GM23248 (cell line): ENCODE data around the gene TTYH3. TPM values are rescaled to one million over a fixed set of nuclear protein-coding genes. Genes with fewer than 3 reads are reported as not detected.

Experiments used
- DNase-seq: peaks from one replicate; pipeline ENCODE4 v3.0.0-alpha.2; 2015
- H2AFZ ChIP-seq: fragments of 200-600 bp; sonication (generic); 2 replicates; pipeline ENCODE4 v1.6.1; 2016; ENCODE audit warnings: antibody characterized with exemption
- H3F3A ChIP-seq: fragments of 200-600 bp; sonication (generic); 2 replicates; pipeline ENCODE4 v1.6.1; 2016; ENCODE audit warnings: mild to moderate bottlenecking, antibody characterized with exemption, mixed run types; ENCODE audit not compliant: insufficient read depth
- H3K27ac ChIP-seq: fragments of 200-600 bp; sonication (generic); 2 replicates; pipeline ENCODE4 v1.5.1; 2016; ENCODE audit warnings: mild to moderate bottlenecking
- H3K27me3 ChIP-seq: fragments of 200-600 bp; sonication (generic); replicated peaks from 2 replicates; pipeline ENCODE4 v1.6.1; 2016; ENCODE audit warnings: mild to moderate bottlenecking; ENCODE audit not compliant: insufficient read depth
- H3K36me3 ChIP-seq: fragments of 200-600 bp; sonication (generic); 2 replicates; pipeline ENCODE4 v1.6.1; 2016; ENCODE audit warnings: low read depth, mild to moderate bottlenecking
- H3K4me1 ChIP-seq: fragments of 200-600 bp; sonication (generic); 2 replicates; pipeline ENCODE4 v1.6.1; 2016; ENCODE audit warnings: mild to moderate bottlenecking; ENCODE audit not compliant: insufficient read depth
- H3K4me2 ChIP-seq: fragments of 200-600 bp; sonication (generic); one replicate; pipeline ENCODE4 v1.6.1; 2016; ENCODE audit warnings: mild to moderate bottlenecking; ENCODE audit not compliant: unreplicated experiment
- H3K4me3 ChIP-seq: fragments of 200-600 bp; sonication (generic); 2 replicates; pipeline ENCODE4 v1.5.1; 2016; ENCODE audit warnings: mild to moderate bottlenecking
- H3K79me2 ChIP-seq: fragments of 200-600 bp; sonication (generic); 2 replicates; pipeline ENCODE4 v1.6.1; 2016; ENCODE audit warnings: mild to moderate bottlenecking; ENCODE audit not compliant: insufficient read depth
- H3K9ac ChIP-seq: fragments of 200-600 bp; sonication (generic); 2 replicates; pipeline ENCODE4 v1.6.1; 2016; ENCODE audit warnings: mild to moderate bottlenecking
- H3K9me2 ChIP-seq: fragments of 200-600 bp; sonication (generic); 2 replicates; pipeline ENCODE4 v1.6.1; 2016; ENCODE audit warnings: mixed run types, mild to moderate bottlenecking, moderate library complexity; ENCODE audit not compliant: insufficient read depth
- H3K9me3 ChIP-seq: fragments of 200-600 bp; sonication (generic); one replicate; pipeline ENCODE4 v1.6.1; 2017; ENCODE audit warnings: low read depth
- H4K20me1 ChIP-seq: fragments of 200-600 bp; sonication (generic); 2 replicates; pipeline ENCODE4 v1.6.0; 2016; ENCODE audit not compliant: insufficient read depth
- EZH2 ChIP-seq: fragments of 200-600 bp; sonication (generic); IDR thresholded peaks from 2 replicates; pipeline ENCODE4 v1.6.1; 2018; ENCODE audit warnings: antibody characterized with exemption, mild to moderate bottlenecking; ENCODE audit not compliant: insufficient read depth, poor library complexity, severe bottlenecking
- EZH2phosphoT487 ChIP-seq: fragments of 200-600 bp; sonication (generic); IDR thresholded peaks from 2 replicates; pipeline ENCODE4 v1.6.1; 2018; ENCODE audit warnings: antibody characterized with exemption, moderate library complexity, mild to moderate bottlenecking, low read depth; ENCODE audit not compliant: insufficient read depth
- WGBS, 2 experiments: methylation state at CpG; one replicate each; pipeline ENCODE4 v1.1.6; 2015 to 2017; ENCODE audit warnings: low lambda C conversion rate in 2 of 2, low coverage in 1 of 2; ENCODE audit errors: missing lambda C conversion rate in 2 of 2; 5-methylcytosine and 5-hydroxymethylcytosine counted together
- in situ Hi-C: fragments of 300-500 bp; cut with MboI; formaldehyde crosslinking; loops from 2 replicates; pipeline ENCODE4 v1.15.0; 2020
- polyA plus RNA-seq: library from polyadenylated mRNA; unstranded; fragments of >200 nt; fragmentation: Nextera tagmentation; extraction: Ambion mirVana; gene quantifications from 2 replicates; pipeline ENCODE4 v1.2.1, GENCODE V29; 2016
- total RNA-seq: library from RNA; depleted of rRNA; stranded (reverse); fragments of >200 nt; shearing (Covaris generic); gene quantifications from 2 replicates; pipeline ENCODE4 v1.2.3, GENCODE V29; 2014

The TTYH3 gene
- total and polyA plus RNA-seq, 2 experiments from 2014 or later: 25.3 to 46.0 TPM

DNA sequence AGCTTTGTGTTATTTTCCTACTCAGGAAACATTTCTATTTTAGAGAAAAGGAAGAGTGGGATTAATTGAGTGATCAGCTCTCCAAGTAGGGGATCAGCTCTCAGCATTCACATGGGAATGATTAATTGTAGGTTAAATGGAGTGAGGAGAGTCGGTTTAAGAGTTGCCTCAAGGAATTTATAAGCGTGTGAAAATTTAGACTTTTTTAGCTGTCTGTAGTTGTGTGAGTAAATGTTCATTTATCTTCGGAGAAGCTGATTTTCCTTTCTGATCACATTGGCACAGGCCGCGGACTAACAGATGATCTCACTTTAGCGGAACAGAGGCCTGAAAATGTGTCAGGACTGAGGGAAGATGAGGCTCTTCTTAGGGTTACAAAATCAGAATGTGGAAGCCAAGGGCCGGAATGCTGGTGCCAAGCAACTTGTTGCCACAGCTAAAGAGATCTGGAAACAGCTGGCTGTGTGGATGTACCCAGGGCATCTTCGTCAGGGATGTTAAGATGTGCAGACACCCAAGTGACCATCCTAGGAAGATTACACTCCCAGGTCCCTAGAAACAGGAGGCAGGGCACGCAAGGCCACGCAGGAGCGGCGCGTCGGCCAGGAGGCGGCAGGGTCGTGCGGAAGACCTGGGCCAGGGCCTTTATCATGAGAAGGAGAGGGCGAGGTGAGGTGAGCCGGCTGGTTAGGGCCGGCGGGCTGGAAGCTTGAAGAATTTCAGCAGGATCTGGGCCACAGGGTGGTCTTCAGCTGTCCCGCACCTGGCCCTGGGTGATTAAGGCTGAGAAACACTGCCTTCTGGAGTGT, 35.1 kb upstream of the TTYH3 start:
- Histone ChIP-seq H3K9me3 (no peaks in the 10 kb centered on the region), H3K36me3 (no peaks in the 10 kb centered on the region), H3K9me2 (no peaks in the 10 kb centered on the region), H3K4me1 (no peaks in the 10 kb centered on the region), H4K20me1 (no peaks in the 10 kb centered on the region), H3K4me3 (no peak overlapping the region), H3K27ac (no peak overlapping the region), H3K4me2 (no peak overlapping the region), H2AFZ (no peak overlapping the region), H3K9ac (no peak overlapping the region), H3F3A (no peaks in the 10 kb centered on the region), H3K79me2 (no peaks in the 10 kb centered on the region), H3K27me3 (no peaks in the 10 kb centered on the region)
- no peak for DNase-seq
- WGBS, 2 experiments: 79 to 84% methylated on average over 22 of the region's 22 CpGs
- TF ChIP-seq EZH2phosphoT487 (no peak), EZH2 (no peak)
- in situ Hi-C loops: no loop called here

DNA sequence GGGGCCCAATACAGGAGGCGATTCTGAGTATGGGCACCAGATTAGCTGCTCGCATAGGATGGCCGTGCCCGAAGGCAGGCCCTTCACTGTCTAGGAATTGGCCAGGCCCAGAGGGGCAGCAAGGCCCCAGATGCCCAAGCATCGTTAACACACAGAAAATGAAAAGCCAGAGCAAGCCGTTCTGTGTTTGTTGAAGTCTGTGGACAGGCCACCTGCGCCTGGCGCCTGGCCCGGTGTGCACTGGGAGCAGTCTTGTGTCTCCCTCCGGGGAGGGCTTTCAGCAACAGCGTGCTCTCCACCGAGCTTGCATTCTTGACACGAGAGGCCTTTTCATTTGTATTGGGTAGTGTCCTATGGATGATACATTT, 34.5 kb upstream of the TTYH3 start:
- no peaks in the 10 kb centered on the region for H3K9me3 ChIP-seq
- no peak for TF ChIP-seq EZH2
- no peak for TF ChIP-seq EZH2phosphoT487
- H3K9me2 ChIP-seq: no peaks in the 10 kb centered on the region
- no peak overlapping the region for H3K4me2 ChIP-seq
- H3K36me3 ChIP-seq: no peaks in the 10 kb centered on the region
- no peak for DNase-seq
- H3K79me2 ChIP-seq: no peaks in the 10 kb centered on the region
- 94 to 96% methylated on average over 13 of the region's 13 CpGs for WGBS, 2 experiments
- no peaks in the 10 kb centered on the region for H4K20me1 ChIP-seq
- no peak overlapping the region for H2AFZ ChIP-seq
- H3K27ac ChIP-seq: no peak overlapping the region
- in situ Hi-C loops: no loop called here
- H3F3A ChIP-seq: no peaks in the 10 kb centered on the region
- H3K4me1 ChIP-seq: no peaks in the 10 kb centered on the region
- no peak overlapping the region for H3K9ac ChIP-seq
- H3K27me3 ChIP-seq: no peaks in the 10 kb centered on the region
- no peak overlapping the region for H3K4me3 ChIP-seq

DNA sequence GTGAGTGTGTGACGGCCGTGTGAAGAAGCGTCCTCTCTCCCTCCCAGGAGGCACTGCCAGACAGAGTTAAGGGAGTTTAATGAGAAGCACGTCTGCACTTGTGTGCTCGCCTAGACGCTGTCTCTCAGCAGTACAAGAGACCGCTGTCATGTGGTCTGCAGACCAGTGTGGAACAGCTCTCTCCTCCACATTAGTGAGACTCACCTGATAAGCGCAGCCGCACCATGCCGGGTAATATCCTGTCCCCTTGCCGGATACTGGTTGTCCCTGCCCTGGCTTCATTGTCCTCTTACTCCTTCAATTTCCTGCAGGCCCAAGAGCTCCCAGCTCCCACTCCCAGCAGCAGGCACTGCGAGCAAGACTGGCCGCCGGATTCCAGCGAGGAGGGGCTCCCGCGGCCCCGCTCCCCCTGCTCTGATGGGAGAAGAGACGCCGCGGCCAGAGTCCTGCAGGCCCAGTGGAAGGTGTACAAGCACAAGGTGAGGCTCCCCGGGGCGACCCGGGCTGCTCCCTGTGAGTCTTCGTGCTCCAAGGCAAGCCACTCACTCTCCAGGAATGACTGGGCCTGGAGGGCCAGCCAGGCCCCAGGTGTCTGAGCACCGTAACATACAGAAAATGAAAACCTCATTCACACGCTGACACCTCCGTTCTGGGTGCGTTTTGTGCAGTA, 33.5 kb upstream of the TTYH3 start:
- no peak overlapping the region for H3K9ac ChIP-seq
- no peaks in the 10 kb centered on the region for H3F3A ChIP-seq
- H3K79me2 ChIP-seq: no peaks in the 10 kb centered on the region
- DNase-seq: no peak
- H3K4me1 ChIP-seq: no peaks in the 10 kb centered on the region
- H3K27ac ChIP-seq: no peak overlapping the region
- no peaks in the 10 kb centered on the region for H3K27me3 ChIP-seq
- H2AFZ ChIP-seq: no peak overlapping the region
- no peaks in the 10 kb centered on the region for H3K36me3 ChIP-seq
- H3K4me2 ChIP-seq: no peak overlapping the region
- no peaks in the 10 kb centered on the region for H3K9me3 ChIP-seq
- WGBS, 2 experiments: 92 to 93% methylated on average over 29 of the region's 29 CpGs
- in situ Hi-C loops: no loop called here
- H4K20me1 ChIP-seq: no peaks in the 10 kb centered on the region
- H3K4me3 ChIP-seq: no peak overlapping the region
- no peak for TF ChIP-seq EZH2
- TF ChIP-seq EZH2phosphoT487: no peak
- H3K9me2 ChIP-seq: no peaks in the 10 kb centered on the region

GRCh38 chr7:2601065-2601464, 30.7 kb upstream of the TTYH3 start:
- no peak for TF ChIP-seq EZH2phosphoT487
- TF ChIP-seq EZH2: no peak
- no peak overlapping the region for H3K27ac ChIP-seq
- no peaks in the 10 kb centered on the region for H3K4me1 ChIP-seq
- no peak overlapping the region for H3K9ac ChIP-seq
- H3F3A ChIP-seq: no peaks in the 10 kb centered on the region
- no peak for DNase-seq
- no peaks in the 10 kb centered on the region for H3K27me3 ChIP-seq
- H3K9me3 ChIP-seq: no peaks in the 10 kb centered on the region
- no peaks in the 10 kb centered on the region for H3K36me3 ChIP-seq
- in situ Hi-C loops: no loop called here
- H3K79me2 ChIP-seq: no peaks in the 10 kb centered on the region
- no peak overlapping the region for H3K4me2 ChIP-seq
- H2AFZ ChIP-seq: no peak overlapping the region
- 85 to 88% methylated on average over 9 of the region's 9 CpGs for WGBS, 2 experiments
- H4K20me1 ChIP-seq: no peaks in the 10 kb centered on the region
- no peak overlapping the region for H3K4me3 ChIP-seq
- H3K9me2 ChIP-seq: no peaks in the 10 kb centered on the region
